Posterior cingulate gyrus (tissue), 11 donors: Measurements from ENCODE around the gene KIAA1549.

ENCODE experiments used
- DNase-seq, 10 donors: peaks; one replicate each; pipeline versions ENCODE4 v3.0.0 to v3.0.0-alpha.2; 2020 to 2021; ENCODE audit warnings: mixed read lengths in 3 of 10
- intact Hi-C: fragments of 100-400 bp; cut with DNase I; formaldehyde crosslinking; loops from one replicate; pipeline ENCODE4 v1.15.1; 2023

KIAA1549 gene

GRCh38 chr7:138916731-138917130 is 64.5 kb downstream of the KIAA1549 start:
- intact Hi-C loops: no loop called here
- no peak for DNase-seq

DNA sequence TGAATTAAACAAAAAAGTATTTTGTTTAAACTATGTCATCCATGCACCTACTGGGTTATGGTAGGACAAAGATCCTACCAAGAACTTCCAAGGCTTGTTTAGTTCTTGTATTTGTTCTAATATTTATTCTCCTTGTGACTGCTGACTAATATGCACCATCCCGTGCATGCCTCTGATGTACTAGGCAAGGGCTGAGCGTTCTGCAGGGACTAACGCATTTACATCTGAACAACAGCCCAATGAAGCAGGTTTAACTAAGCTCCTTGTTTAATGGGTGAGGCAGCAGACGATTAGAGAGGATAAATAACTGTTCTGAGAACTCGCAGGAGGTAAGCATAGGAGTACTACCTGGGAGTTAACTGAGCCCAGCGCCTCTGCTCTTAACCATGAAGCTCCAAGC is 64.9 kb downstream of the KIAA1549 start:
- intact Hi-C loops: no loop called here

DNA sequence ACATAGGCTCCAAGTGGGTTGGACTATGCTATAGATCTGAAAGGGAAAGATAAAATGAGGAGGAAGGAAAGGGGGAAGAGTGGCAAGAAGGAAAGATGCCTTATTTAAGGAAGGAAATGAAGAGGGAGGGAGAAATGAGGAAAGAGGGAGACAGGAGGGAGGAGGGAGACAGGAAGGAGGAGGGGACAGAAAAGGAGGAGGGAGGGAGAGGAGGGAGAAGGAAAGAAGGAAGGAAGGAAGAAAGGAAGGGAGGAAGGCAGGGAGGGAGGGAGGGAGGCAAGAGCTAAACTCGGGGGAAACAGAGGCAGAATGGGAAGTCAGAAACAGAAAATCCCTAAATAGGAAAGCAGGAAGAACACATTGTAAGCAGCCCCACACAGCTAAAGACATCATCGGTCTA is 67.4 kb downstream of the KIAA1549 start:
- intact Hi-C loops: no loop called here
- no peak for DNase-seq

More for the DNA sequence above, 64.9 kb downstream of the KIAA1549 start:
- DNase-seq: no peak

DNA sequence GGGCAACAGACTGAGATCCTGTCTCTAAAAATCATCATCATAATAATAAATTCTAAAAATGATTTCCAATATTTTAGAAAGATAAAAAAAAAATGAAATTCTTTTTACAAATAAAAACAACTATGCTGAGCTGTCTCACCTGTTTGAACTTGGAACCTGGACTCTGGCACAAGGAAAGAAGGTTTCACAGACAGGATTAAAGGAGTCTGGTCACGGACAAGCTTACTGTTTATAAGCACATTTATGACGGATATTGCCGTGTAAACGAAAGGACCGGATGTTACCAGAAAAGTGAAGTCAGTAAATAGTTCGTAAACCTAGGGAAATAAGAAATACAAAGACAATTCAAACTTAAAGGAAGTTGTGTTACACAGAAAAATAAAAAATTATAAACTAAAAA is 70.2 kb downstream of the KIAA1549 start:
- DNase-seq: no peak
- intact Hi-C loops: no loop called here

- no peak for DNase-seq
- intact Hi-C loops: no loop called here
Measured at GRCh38 chr7:138907850-138908249, 73.3 kb downstream of the KIAA1549 start.

- intact Hi-C loops: no loop called here
Measured at GRCh38 chr7:138907201-138907847, 73.9 kb downstream of the KIAA1549 start.

DNA sequence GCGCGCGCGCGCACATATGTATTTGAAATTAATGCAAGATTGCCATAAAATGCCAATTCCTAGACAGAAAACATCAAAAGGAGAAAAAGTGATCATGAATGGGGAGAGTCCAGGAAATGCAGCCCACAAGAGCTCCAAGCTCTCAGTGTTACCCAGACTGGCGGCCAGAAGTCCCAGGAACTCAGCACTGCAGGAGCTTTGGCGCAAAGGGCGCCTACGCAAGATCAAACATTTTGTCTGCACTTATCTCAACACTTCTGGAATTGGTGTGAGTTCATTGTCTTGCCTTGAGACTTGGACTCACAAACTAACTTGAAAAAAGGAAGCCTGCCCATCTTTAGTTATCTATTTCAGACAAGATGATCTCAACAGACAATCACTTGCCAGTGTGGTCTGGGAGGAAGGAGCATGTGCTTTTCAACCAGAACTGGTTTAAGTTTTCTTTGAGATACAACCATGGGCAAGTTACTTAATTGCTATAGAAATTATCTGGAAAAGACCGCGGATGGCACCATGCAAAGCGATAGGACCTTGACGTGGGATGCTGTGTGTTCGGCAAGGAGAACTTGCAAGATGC is 77.2 kb downstream of the KIAA1549 start:
- intact Hi-C loops: no loop called here
- DNase-seq: no peak

More at GRCh38 chr7:138907201-138907847, 73.9 kb downstream of the KIAA1549 start:
- DNase-seq: no peak

GRCh38 chr7:138903186-138903820 is 77.9 kb downstream of the KIAA1549 start:
- intact Hi-C loops: no loop called here
- DNase-seq: no peak

- intact Hi-C loops: no loop called here
- no peak for DNase-seq
Measured at GRCh38 chr7:138902161-138902560, 79.0 kb downstream of the KIAA1549 start.

DNA sequence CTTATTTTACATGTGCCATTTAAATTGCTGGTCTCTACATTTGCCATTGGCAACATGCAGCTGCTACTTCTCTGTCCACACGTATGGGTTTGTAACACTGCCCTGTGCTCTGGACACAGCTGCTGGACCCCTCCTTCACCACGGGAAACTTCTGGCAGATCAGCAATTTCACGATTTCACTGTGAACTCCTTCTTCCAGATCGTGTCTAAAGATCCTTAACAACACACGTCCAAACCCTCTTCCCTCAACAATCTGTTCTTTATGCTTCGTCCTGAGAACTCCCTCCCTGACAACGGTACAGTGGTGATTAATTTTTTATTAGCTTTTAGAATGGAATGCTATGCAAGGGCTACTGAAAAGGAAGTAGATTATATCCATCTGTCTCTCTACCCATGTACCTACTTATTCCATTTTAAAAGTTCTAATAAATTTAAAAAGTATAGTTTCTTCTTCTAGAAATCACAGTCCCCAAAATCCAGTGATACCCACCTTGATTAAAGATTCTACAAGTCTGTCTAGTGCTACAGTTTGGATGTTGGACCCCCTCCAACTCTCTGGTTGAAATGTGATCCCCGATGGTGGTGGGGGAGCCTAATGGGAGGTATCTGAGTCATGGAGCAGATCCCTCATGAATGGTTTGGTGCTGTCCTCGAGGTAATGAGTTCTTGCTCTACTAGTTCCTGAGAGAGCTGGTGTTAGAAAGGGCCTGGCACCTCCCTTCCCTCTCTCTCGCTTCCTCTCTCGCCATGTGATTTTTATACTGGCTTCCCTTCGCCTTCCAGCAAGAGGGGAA is 81.0 kb downstream of the KIAA1549 start:
- no peak for DNase-seq
- intact Hi-C loops: no loop called here

DNA sequence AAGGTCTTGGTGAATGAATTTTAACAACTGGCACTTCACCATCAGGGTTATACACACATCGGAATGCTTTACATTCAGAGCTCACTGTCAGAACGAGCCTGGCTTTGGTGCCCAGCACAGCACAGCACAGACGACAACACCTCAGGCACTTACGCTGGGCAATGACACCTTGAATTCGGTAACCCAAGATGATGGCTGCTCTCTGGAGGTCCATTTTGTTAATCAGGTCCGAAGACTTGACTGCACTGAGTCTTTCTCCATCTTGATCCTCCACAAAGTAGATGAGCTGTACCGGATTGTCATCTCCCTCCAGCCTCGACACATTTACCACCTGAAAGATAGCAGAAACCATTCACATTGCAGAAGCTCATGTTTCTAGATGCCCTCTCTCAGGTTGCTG is 82.4 kb downstream of the KIAA1549 start:
- intact Hi-C loops: no loop called here
- no peak for DNase-seq

DNA sequence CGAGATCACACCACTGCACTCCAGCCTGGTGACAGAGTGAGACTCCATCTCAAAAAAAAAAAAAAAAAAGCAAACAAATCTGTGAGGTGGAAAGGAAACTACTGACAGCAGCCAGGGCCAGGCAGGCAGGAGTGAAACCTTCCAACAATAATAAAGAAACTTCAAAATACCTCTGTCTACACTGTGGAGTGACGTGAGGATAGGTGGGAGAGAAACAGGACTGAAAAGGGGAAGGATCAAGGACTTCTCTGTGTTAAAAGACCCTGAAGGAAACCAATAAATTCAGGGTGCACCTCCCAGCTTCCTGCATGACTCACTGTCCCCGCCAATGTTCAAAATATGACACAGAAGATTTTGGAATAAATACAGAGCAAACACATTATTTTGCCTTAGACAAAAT is 82.9 kb downstream of the KIAA1549 start:
- intact Hi-C loops: no loop called here
- DNase-seq: no peak

DNA sequence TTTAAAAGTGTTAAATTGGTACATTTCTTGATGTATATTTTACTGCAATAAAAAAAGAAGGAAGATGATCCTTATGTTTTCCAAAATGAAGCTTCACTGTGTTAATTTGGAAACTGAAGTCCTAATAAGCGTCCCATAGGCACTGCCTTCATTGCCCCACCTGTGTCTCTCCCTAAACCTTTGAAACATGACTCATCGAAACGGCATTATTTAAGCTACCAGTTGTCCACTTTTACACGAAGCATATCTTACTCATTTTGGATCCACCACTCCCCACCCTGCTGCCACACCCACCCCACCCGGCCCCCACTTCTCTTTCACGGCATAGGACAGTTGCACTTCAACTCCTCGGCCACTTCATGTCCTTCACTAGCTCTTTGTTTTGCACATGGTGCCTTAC is 85.5 kb downstream of the KIAA1549 start:
- no peak for DNase-seq
- intact Hi-C loops: no loop called here

DNA sequence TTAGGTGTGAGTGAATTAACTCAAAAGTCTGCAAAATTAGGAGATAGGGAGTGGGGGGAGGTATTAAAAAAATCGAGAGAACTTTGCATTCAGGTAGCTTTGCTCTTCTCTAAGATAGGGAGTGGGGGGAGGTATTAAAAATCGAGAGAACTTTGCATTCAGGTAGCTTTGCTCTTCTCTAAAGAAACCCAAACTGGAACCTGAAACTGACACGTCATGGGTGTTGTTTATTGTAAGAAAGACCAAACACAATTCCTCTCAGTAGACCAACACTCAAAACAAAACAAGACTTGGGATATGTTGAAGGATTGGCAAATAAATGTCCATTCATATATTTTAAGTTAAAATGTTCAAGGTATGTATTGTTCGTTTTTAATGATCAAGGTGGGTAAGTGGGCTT is 87.9 kb downstream of the KIAA1549 start:
- DNase-seq: no peak
- intact Hi-C loops: no loop called here

- no peak for DNase-seq
- intact Hi-C loops: no loop called here
Measured at GRCh38 chr7:138892812-138893211, 88.4 kb downstream of the KIAA1549 start.

- DNase-seq: no peak
- intact Hi-C loops: no loop called here
Measured at GRCh38 chr7:138892006-138892630, 89.1 kb downstream of the KIAA1549 start.

DNA sequence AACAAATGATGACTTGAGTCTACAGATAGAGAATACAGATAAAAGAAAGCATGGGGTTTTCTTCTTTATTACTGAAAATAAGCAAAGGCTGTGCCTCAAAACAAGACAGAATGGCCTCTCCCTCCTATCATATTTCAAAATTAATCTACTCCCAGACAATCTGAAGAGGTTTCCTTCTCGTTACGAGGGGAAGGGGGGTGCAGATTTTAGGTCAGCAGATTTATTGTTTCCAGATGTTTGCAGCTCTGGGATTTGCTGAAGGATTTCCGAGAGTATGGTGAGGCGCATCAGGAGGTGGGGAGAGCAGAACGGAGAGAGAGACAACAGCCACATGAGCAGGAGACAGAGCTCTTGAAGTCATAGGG is 89.8 kb downstream of the KIAA1549 start:
- DNase-seq: no peak
- intact Hi-C loops: no loop called here

- no peak for DNase-seq
- intact Hi-C loops: no loop called here
Measured at GRCh38 chr7:138890499-138891445, 90.4 kb downstream of the KIAA1549 start.

- intact Hi-C loops: loop anchor here (10.0 kb wide), 2 partner anchors 95 to 185 kb away; partner anchors contain the start of gene KIAA1549
- DNase-seq: no peak
Measured at GRCh38 chr7:138889582-138890498, 91.3 kb downstream of the KIAA1549 start.
